ENCODE data around the gene EPHA2.

GRCh38 chr1:16075337-16076030 lies 80.4 kb downstream of the EPHA2 start:
- TF ChIP-seq EZH2 (IDR thresholded peaks at IDR 0.05; ENCODE audit: borderline replicate concordance, low read depth, low read length, severe bottlenecking): no peak
- TF ChIP-seq, protein P1, sequence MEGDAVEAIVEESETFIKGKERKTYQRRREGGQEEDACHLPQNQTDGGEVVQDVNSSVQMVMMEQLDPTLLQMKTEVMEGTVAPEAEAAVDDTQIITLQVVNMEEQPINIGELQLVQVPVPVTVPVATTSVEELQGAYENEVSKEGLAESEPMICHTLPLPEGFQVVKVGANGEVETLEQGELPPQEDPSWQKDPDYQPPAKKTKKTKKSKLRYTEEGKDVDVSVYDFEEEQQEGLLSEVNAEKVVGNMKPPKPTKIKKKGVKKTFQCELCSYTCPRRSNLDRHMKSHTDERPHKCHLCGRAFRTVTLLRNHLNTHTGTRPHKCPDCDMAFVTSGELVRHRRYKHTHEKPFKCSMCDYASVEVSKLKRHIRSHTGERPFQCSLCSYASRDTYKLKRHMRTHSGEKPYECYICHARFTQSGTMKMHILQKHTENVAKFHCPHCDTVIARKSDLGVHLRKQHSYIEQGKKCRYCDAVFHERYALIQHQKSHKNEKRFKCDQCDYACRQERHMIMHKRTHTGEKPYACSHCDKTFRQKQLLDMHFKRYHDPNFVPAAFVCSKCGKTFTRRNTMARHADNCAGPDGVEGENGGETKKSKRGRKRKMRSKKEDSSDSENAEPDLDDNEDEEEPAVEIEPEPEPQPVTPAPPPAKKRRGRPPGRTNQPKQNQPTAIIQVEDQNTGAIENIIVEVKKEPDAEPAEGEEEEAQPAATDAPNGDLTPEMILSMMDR (IDR thresholded peaks at IDR 0.05; ENCODE audit: borderline replicate concordance, extremely low read depth, low read length, poor library complexity, severe bottlenecking): no peak

All from DND-41 (cell line).